DOHH2 (cell line): ENCODE data around the gene SVIL.

Experiments used
- EZH2phosphoT487 ChIP-seq: fragments of 200-600 bp; sonication (generic); IDR thresholded peaks from 2 replicates; pipeline ENCODE4 v1.6.1; 2017; ENCODE audit warnings: borderline replicate concordance, mild to moderate bottlenecking, antibody characterized with exemption, low read length, moderate library complexity, mixed read lengths
- TF ChIP-seq, protein P1 (sequence below): fragments of 200-600 bp; sonication (generic); IDR thresholded peaks from one replicate; pipeline ENCODE4 v1.5.1; 2014; ENCODE audit warnings: antibody characterized with exemption, mild to moderate bottlenecking, low read depth, low read length; ENCODE audit not compliant: poor library complexity, severe bottlenecking

DNA sequence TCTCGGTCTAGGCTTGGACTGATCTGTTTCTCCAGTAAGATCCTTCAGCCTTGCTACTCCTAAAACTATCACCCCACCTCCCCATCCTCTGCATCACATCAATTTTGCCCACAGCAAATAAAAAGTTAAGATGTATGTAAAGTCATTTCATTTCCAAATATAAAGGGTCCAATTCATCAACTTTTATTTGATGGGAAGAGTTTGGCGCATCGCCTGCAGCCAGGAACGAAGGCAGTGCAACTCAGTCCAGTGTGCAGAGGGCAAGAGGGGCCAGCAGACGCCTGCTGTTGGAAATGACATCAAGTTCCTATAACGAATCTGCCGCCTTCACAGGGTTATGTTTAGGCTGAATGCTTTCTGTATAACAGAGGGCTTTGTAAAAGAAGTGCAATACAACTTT, 97.0 kb downstream of the SVIL start:
- TF ChIP-seq, protein P1, sequence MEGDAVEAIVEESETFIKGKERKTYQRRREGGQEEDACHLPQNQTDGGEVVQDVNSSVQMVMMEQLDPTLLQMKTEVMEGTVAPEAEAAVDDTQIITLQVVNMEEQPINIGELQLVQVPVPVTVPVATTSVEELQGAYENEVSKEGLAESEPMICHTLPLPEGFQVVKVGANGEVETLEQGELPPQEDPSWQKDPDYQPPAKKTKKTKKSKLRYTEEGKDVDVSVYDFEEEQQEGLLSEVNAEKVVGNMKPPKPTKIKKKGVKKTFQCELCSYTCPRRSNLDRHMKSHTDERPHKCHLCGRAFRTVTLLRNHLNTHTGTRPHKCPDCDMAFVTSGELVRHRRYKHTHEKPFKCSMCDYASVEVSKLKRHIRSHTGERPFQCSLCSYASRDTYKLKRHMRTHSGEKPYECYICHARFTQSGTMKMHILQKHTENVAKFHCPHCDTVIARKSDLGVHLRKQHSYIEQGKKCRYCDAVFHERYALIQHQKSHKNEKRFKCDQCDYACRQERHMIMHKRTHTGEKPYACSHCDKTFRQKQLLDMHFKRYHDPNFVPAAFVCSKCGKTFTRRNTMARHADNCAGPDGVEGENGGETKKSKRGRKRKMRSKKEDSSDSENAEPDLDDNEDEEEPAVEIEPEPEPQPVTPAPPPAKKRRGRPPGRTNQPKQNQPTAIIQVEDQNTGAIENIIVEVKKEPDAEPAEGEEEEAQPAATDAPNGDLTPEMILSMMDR, result no peak
- no peak for TF ChIP-seq EZH2phosphoT487
